Natural killer cell treated with Interleukin-12 subunit alpha and Interleukin-12 subunit beta and Interleukin-15 and Interleukin-18, amount 100 ng/mL, for 72 hours (primary cell): ENCODE data around the gene TADA3. TPM values are rescaled to one million over a fixed set of nuclear protein-coding genes. Genes with fewer than 3 reads are reported as not detected.
A peak's percentile ranks its signal among the peaks of the same experiment; 100 is the strongest.

ENCODE experiments used
- ATAC-seq, 2 donors: fragments of 150-1000 bp; cut with Tn5 transposase in 1 of 2; sonication (Bioruptor Pico), chemical (Tn5 transposase) in 1 of 2; 2 replicates each; pipeline ENCODE4 v1.10.0; 2021
- DNase-seq: peaks from one replicate; pipeline ENCODE4 v3.0.0; 2022; ENCODE audit warnings: low spot score
- H3K27ac Mint-ChIP-seq, 2 donors: 1 replicate in 1 of 2; 2 replicates in 1 of 2; pipeline ENCODE4 v1.8.0; 2022; ENCODE audit warnings: mixed read lengths in 2 of 2, mild to moderate bottlenecking in 1 of 2, moderate library complexity in 1 of 2
- H3K27me3 Mint-ChIP-seq, 2 donors: 1 replicate in 1 of 2; 2 replicates in 1 of 2; pipeline ENCODE4 v1.8.0; 2022; ENCODE audit warnings: mixed read lengths in 2 of 2
- H3K36me3 Mint-ChIP-seq: one replicate; pipeline ENCODE4 v1.8.0; 2022; ENCODE audit warnings: mixed read lengths
- H3K4me1 Mint-ChIP-seq, 2 donors: 1 replicate in 1 of 2; 2 replicates in 1 of 2; pipeline ENCODE4 v1.8.0; 2022; ENCODE audit warnings: low read depth in 2 of 2, mixed read lengths in 2 of 2, mild to moderate bottlenecking in 1 of 2
- H3K4me3 Mint-ChIP-seq: one replicate; pipeline ENCODE4 v1.8.0; 2022; ENCODE audit warnings: mixed read lengths
- H3K9me3 Mint-ChIP-seq: 2 replicates; pipeline ENCODE4 v1.8.0; 2022; ENCODE audit warnings: mixed read lengths
- total RNA-seq, 2 donors: library from RNA; stranded (reverse); gene quantifications; one replicate each; pipeline ENCODE4 v1.2.3, GENCODE V29; 2022

Gene TADA3
- total RNA-seq, 2 donors from 2014 or later = 58.3 to 65.6 TPM

DNA sequence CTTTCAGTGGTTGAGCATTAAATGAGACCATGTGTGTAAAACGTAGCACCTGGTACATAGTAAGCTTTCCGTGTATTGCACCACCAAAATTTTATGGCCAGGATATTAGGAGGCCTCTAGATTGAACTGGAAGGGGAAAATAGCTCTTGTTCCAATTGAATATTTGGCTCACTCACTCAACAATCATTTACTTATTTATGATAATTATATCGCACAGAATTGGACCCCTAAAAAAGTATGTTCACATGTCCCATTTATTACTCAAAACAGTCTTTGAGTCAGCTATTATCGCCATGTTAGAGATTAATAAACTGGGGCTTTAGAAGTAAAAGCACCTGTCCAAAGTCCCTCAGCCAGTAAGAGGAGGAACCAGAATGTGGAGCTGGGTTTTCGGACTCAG is 12.7 kb upstream of the TADA3 start:
- DNase-seq = no peak
- Mint-ChIP-seq H3K27ac (peak overlapping the region; percentile 20 to 61), H3K9me3 (no peaks in the 10 kb centered on the region), H3K4me1 (peaks cover 40 to 47% of the 10 kb centered on the region in 2 donors), H3K27me3 (no peaks in the 10 kb centered on the region), H3K4me3 (no peak overlapping the region), H3K36me3 (peaks cover 18% of the 10 kb centered on the region)
- no peak for ATAC-seq

DNA sequence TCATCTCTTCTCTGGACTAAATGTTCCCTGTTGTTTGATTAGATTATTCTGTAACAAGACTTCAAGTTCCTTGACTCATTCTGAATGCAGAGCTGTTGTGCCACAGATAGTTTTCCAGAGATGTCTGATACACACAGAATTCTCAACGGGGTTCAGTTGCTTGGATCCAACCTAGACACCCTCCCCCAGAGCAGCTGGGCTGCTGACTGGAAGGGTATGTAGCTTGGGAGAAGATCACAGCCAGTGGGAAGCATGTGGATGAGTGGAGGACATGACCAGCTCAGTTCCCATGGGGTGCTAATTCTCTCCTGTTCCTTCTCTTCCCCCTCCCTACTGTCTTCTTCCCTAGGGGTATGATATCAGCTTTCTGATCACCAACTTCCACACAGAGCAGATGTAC is 11.2 kb upstream of the TADA3 start:
- Mint-ChIP-seq H3K4me1 (peaks cover 28 to 37% of the 10 kb centered on the region in 2 donors), H3K27ac (peak overlapping the region in 1 of 2 donors; percentile 61), H3K4me3 (no peak overlapping the region), H3K9me3 (no peaks in the 10 kb centered on the region), H3K36me3 (peaks cover 18% of the 10 kb centered on the region), H3K27me3 (no peaks in the 10 kb centered on the region)
- ATAC-seq = no peak
- DNase-seq = no peak

DNA sequence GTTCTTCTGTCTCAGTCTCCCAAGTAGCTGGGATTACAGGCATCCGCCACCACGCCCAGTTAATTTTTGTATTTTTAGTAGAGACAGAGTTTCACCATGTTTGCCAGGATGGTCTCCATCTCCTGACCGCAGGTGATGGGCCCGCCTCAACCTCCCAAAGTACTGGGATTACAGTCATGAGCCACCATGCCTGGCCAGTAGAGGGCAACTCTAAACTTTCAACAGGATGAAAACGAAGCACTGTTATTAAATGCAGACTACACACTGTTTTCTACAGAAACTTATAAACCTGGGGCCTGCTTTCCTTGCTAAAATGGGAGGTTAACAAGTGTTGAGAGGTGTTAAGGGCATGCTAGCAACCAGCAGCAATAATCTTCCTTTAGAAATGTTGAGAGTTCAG is 8.3 kb upstream of the TADA3 start:
- no peak overlapping the region for H3K4me3 Mint-ChIP-seq
- H3K4me1 Mint-ChIP-seq = peaks cover 26 to 34% of the 10 kb centered on the region in 2 donors
- H3K36me3 Mint-ChIP-seq = peaks cover 23% of the 10 kb centered on the region
- DNase-seq (no peak), ATAC-seq (no peak)
- H3K27me3 Mint-ChIP-seq = no peaks in the 10 kb centered on the region
- no peak overlapping the region for H3K27ac Mint-ChIP-seq
- H3K9me3 Mint-ChIP-seq = no peaks in the 10 kb centered on the region

DNA sequence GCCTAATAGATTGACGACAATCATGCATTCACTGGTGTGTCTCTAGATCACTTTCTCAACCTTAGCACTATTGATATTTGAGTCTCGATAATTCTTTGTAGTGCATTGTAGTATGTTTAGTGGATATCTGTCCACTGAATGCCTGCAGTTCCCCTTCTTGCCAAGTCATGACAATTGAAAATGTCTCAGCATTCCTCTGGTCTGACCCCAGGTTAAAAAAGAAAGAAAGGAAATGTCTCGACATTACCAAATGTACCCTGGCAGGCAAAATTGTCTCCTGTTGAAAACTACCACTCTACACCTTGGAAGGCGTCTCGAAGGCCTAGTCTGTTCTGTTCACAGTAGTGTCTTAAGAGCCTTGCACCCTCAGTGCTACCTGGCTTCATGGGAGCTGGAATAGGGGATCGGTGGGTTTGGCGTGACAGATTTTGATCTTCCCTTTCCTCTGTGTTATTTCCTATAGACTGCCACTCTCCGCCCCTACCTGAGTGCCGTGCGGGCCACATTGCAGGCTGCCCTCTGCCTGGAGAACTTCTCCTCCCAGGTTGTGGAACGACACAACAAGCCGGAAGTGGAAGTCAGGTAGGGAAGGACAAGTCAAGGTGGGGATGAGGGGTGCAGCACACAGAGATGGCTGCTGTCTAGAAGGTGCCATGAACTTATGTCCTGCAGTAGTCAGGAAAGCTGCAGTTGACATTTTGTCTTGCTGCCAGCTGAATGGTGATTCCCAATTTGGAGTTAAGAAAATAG is 5.1 kb upstream of the TADA3 start:
- Mint-ChIP-seq H3K27me3 (no peaks in the 10 kb centered on the region), H3K4me1 (peaks cover 31 to 36% of the 10 kb centered on the region in 2 donors), H3K4me3 (no peak overlapping the region), H3K9me3 (no peaks in the 10 kb centered on the region), H3K36me3 (peaks cover 26% of the 10 kb centered on the region), H3K27ac (peak overlapping the region in 1 of 2 donors; percentile 99)
- ATAC-seq (no peak), DNase-seq (no peak)

DNA sequence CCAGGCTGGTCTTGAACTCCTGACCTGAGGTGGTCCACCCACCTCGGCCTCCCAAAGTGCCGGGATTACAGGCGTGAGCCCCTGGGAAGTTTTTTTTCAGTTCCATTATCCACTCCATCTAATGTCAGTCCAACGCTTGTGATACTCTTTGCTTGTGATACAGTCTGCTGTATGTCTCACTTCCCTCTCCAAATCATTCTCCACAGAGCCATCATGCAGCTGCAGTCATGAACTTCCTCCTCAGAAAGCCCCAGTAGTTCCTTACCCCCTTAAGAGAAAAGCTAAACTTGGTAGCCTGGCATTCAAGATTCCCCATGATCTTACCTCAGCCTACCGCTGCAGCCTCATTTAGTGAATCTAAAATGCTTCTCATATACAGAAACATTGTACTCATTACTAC is 2.9 kb upstream of the TADA3 start:
- H3K4me1 Mint-ChIP-seq = peaks cover 47 to 54% of the 10 kb centered on the region in 2 donors

DNA sequence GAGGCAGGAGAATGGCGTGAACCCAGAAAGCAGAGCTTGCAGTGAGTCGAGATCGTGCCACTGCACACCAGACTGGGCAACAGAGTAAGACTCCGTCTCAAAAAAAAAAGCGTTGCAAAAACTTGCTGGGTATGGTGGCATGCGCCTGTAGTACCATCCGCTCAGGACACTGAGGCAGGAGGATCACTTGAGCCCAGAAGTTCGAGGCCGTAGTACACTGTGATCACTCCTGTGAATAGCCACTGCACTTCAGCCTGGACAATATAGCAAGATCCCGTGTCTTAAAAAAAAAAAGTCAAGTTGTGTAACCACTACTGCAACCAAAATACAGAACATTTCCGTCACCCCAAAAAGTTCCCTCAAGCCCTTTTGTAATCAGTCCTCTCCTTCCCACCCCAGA is 2.1 kb upstream of the TADA3 start:
- no peaks in the 10 kb centered on the region for H3K27me3 Mint-ChIP-seq
- peak overlapping the region; percentile 99 for H3K4me3 Mint-ChIP-seq
- peak; percentile 26 for DNase-seq
- H3K9me3 Mint-ChIP-seq = no peaks in the 10 kb centered on the region
- H3K36me3 Mint-ChIP-seq = peaks cover 34% of the 10 kb centered on the region
- peak overlapping the region; percentile 99 for H3K27ac Mint-ChIP-seq
- peaks cover 51 to 58% of the 10 kb centered on the region in 2 donors for H3K4me1 Mint-ChIP-seq
- no peak for ATAC-seq

More for the DNA sequence above, 2.9 kb upstream of the TADA3 start:
- ATAC-seq (no peak), DNase-seq (peak; percentile 31)
- peak overlapping the region; percentile 87 for H3K4me3 Mint-ChIP-seq
- H3K9me3 Mint-ChIP-seq = no peaks in the 10 kb centered on the region
- H3K36me3 Mint-ChIP-seq = peaks cover 30% of the 10 kb centered on the region
- H3K27ac Mint-ChIP-seq = peak overlapping the region; percentile 99
- H3K27me3 Mint-ChIP-seq = no peaks in the 10 kb centered on the region

DNA sequence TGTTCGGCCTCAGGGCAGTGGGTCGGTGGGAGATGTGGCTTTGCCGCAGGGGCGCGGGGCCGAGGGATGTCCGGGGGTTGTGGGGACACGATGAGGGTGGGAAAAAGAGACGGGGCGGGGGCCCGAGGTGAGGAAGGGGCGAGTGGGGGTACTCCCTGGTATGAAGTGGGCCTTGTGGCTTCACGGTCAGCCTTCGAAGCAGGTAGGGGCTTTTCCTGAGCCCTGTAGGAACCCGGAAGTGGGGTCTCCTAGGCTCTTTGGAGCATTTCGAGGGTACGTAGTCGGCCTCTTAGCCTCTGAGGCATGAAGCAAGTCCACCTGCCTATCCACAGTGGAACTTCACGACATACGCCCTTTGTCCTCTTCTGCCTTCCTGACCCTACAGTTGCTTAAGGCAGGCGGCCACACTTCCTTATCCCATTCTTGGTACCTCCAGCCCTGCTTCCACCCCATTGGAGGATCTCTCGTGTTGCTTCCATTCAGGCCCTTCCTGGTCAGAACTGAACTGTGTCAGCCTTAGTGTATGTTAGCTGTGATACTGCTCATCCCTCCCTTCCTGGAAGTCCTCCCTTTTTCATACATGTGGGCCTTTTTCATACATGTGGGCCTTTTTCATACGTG is 998 bp upstream of the TADA3 start:
- H3K4me3 Mint-ChIP-seq = peak overlapping the region; percentile 99
- peaks cover 33% of the 10 kb centered on the region for H3K36me3 Mint-ChIP-seq
- no peaks in the 10 kb centered on the region for H3K9me3 Mint-ChIP-seq
- H3K4me1 Mint-ChIP-seq = peaks cover 55 to 57% of the 10 kb centered on the region in 2 donors
- peak overlapping the region; percentile 99 for H3K27ac Mint-ChIP-seq
- ATAC-seq (peak in 1 of 2 donors; percentile 36), DNase-seq (no peak)
- H3K27me3 Mint-ChIP-seq = no peaks in the 10 kb centered on the region

DNA sequence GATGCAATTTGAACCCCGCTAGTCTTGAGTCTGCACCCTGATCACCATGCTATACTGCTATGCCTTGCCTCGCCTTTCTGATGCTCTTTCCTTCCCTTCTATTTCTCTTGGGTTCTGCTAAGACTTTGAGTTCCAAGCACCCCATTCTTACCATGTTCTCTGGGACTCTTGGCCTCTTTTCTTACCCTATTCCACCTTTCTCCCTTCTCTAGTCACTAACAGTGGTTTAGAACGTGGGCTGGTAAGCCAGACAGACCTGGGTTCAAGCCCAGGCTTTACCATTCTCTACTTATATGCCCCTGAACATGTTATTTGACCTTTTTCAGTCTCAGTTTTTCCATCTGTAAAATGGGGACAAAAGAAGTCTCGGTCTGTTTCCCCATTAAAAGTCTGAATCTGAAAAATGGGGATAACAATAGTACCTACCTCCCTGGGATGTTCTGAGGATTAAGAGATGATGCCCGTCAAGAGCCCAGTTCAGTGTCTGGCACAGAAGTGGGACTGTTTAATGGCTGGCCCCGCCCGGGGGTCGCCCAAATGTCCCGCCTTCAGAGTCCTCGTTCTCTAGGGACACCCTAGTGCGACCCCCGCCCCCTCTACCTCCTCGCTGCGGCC is 376 bp downstream of the TADA3 start:
- H3K9me3 Mint-ChIP-seq = no peaks in the 10 kb centered on the region
- ATAC-seq = no peak
- H3K36me3 Mint-ChIP-seq = peaks cover 37% of the 10 kb centered on the region
- H3K4me3 Mint-ChIP-seq = peak overlapping the region; percentile 99
- H3K27me3 Mint-ChIP-seq = no peaks in the 10 kb centered on the region
- H3K27ac Mint-ChIP-seq = peak overlapping the region; percentile 99
- peaks cover 51% of the 10 kb centered on the region in 2 donors for H3K4me1 Mint-ChIP-seq
- peak; percentile 26 for DNase-seq

DNA sequence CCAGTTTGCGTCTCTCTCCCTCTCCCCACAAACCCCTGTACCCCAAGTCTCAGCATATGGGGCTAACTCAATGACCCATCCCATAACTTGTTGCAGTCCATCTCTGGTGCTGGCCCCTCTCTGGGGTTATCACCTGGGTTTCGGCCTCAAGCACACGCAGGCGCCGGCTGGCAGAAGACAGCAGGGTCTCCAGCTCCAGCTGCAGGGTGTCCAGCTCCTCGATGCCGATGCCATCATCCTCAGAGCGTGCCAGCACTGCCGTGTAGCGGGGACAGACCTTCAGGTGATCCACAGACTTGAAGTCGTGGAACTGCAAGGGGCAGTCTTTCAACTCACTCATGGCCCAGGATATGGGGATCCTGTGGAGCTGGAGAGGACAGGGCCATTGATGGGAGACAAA is 1.1 kb downstream of the TADA3 start:
- H3K4me3 Mint-ChIP-seq = peak overlapping the region; percentile 99
- no peaks in the 10 kb centered on the region for H3K9me3 Mint-ChIP-seq
- no peaks in the 10 kb centered on the region for H3K27me3 Mint-ChIP-seq
- ATAC-seq (no peak), DNase-seq (no peak)
- H3K4me1 Mint-ChIP-seq = peaks cover 49 to 51% of the 10 kb centered on the region in 2 donors
- H3K27ac Mint-ChIP-seq = peak overlapping the region; percentile 99
- H3K36me3 Mint-ChIP-seq = peaks cover 37% of the 10 kb centered on the region

DNA sequence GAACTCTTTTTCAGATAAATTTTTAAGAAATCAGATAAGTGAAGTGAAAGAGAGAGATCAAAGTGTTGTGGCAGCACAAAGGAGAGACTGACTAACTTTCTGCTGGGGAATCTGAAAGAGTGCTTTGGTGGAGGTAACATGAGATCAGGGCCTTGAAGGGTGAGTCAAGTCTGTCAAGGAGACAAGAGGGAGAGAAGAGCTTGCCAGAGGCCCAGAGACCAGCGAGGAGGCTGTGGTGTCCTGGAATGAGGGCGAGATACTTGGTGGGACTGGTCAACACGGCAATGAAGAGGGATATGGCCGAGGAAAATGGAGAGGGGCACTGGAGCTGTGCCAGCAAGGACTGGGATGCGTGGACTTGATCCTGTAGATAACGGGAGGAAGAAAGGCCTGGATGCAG is 4.6 kb downstream of the TADA3 start:
- Mint-ChIP-seq H3K27me3 (no peaks in the 10 kb centered on the region), H3K27ac (peak overlapping the region; percentile 9 to 21), H3K4me3 (no peak overlapping the region), H3K4me1 (peaks cover 31 to 40% of the 10 kb centered on the region in 2 donors), H3K36me3 (peaks cover 29% of the 10 kb centered on the region), H3K9me3 (no peaks in the 10 kb centered on the region)
- ATAC-seq = no peak
- no peak for DNase-seq

DNA sequence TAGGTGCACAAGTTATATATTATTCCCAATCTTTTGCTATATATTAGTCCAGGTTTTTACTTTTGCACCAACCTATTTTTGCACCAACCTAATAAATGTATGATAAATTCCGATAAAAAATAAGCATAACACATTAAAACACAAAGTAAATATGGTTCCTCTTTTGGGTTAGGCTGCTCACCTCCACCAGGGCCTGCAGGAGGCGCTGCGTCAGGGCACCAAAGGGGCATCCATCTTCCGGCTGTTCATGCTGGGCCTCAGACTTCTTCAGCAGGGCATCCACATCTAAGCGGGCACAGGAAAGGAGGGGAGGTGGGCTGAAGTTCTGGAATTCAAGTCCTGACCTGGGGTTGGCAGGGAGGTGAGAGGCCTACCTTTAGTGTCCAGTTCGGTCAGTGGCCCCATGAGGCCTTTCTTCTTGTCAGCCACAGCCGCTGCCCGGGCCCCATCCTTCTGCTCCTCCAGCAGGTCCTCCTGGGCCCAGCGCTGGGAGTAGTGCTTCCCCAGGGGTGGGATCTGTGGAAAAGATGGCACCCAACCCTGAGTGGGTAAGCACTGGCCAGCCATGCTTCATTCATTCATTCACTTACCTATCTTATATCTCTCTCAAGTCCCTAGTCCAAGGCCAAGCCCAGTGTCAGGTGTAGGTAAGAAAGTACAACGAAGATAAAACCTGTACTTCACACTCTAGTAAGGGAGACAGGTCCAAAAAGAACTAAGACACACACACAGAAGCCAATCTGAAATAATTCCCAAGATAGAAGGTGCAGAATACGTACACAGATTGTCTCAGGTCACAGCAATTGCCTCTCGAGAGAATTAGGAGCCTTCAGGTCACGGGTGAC is 5.2 kb downstream of the TADA3 start:
- DNase-seq (no peak), ATAC-seq (no peak)
- H3K36me3 Mint-ChIP-seq = peaks cover 36% of the 10 kb centered on the region
- no peaks in the 10 kb centered on the region for H3K27me3 Mint-ChIP-seq
- H3K4me1 Mint-ChIP-seq = peaks cover 37 to 46% of the 10 kb centered on the region in 2 donors
- no peaks in the 10 kb centered on the region for H3K9me3 Mint-ChIP-seq
- H3K4me3 Mint-ChIP-seq = no peak overlapping the region
- H3K27ac Mint-ChIP-seq = peak overlapping the region; percentile 9 to 21

DNA sequence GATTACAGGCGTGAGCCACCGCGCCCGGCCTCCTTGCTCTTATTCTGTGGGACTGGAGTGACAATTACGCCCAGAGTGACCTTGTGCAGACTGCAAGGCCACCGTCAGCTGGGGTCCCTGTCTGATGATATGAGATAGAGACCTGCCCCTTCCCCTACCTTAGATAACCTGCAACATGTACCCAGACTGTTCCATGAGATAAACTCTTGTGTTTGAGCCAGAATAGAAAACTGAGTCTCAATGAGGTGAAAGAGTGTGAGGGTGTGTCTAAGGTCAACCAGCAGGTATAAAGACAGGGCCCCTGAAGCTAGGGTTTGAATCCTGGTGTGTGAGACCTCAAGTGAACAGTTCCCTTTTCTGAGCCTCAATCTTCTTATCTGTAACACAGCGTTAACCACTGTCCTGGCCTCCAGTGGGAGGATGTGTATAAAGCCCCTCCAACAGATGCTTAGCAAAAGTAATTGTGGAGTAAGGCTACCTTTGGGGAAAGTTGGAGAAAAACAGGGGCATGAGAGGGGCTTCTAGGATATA is 6.0 kb downstream of the TADA3 start:
- no peak overlapping the region for H3K27ac Mint-ChIP-seq
- H3K4me1 Mint-ChIP-seq = peaks cover 36 to 43% of the 10 kb centered on the region in 2 donors
- H3K36me3 Mint-ChIP-seq = peaks cover 37% of the 10 kb centered on the region
- no peaks in the 10 kb centered on the region for H3K27me3 Mint-ChIP-seq
- DNase-seq (no peak), ATAC-seq (no peak)
- no peak overlapping the region for H3K4me3 Mint-ChIP-seq
- no peaks in the 10 kb centered on the region for H3K9me3 Mint-ChIP-seq

DNA sequence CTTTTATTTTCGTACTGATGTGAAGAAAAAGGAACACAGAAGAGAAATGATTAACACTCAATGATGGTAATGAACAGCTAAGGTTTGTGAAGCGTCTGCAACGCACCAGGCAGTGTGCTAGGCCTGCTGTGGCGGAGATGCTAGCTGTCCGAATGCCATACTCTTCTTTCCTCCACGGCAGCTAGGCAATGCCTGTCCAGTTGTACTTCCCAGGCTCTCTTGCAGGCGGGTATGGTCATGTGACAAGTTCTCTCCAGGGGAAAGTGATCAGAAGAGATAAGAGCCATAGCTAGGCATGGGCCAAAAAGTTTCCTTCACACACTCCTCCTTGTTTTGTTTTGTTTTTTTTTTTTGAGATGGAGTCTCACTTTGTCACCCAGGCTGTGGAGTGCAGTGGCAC is 6.7 kb downstream of the TADA3 start:
- no peaks in the 10 kb centered on the region for H3K9me3 Mint-ChIP-seq
- H3K27me3 Mint-ChIP-seq = no peaks in the 10 kb centered on the region
- H3K27ac Mint-ChIP-seq = no peak overlapping the region
- no peak for DNase-seq
- H3K4me1 Mint-ChIP-seq = peaks cover 36 to 44% of the 10 kb centered on the region in 2 donors
- no peak for ATAC-seq
- H3K36me3 Mint-ChIP-seq = peaks cover 37% of the 10 kb centered on the region
- no peak overlapping the region for H3K4me3 Mint-ChIP-seq
